ENCODE measurements around the gene DNAI2.
A peak's percentile ranks its signal among the peaks of the same experiment; 100 is the strongest.

Gene DNAI2

GRCh38 chr17:74282587-74283370, 8.7 kb downstream of the DNAI2 start:
- Histone ChIP-seq H3K4me1 (peaks cover 39 to 66% (median 55%) of the 10 kb centered on the region in 10 experiments), H3K9ac (peak overlapping the region in 5 of 11 experiments; percentile 6 to 70 (median 22); a peak in 6 of 22 replicates), H3K36me3 (no peaks in the 10 kb centered on the region), H3K4me2 (peak overlapping the region; percentile 61 to 92 (median 76)), H3K4me3 (no peak overlapping the region), H3K9me3 (replicated peaks in 1 of 11) (no peaks in the 10 kb centered on the region), H3K27ac (peak overlapping the region in 9 of 11 experiments; percentile 30 to 87 (median 64); a peak in 18 of 22 replicates), H3K27me3 (peaks cover 0 to 8% (median 0%) of the 10 kb centered on the region in 11 experiments; a peak in 2 of 22 replicates), H4K20me1 (no peaks in the 10 kb centered on the region; a peak in 1 of 22 replicates)
- TF ChIP-seq Cebpa-rat (IDR thresholded peaks at IDR 0.05) = peak in 6 of 11 experiments; percentile 22 to 76 (median 32); a peak in 8 of 22 replicates

- Histone ChIP-seq H3K9ac (peak overlapping the region in 2 of 11 experiments; percentile 27 to 37; a peak in 3 of 22 replicates), H4K20me1 (no peaks in the 10 kb centered on the region; a peak in 1 of 22 replicates), H3K27ac (peak overlapping the region in 9 of 11 experiments; percentile 30 to 87 (median 64); a peak in 14 of 22 replicates), H3K4me1 (peaks cover 39 to 62% (median 54%) of the 10 kb centered on the region in 10 experiments), H3K4me2 (peak overlapping the region; percentile 61 to 92 (median 76); a peak in 21 of 22 replicates), H3K27me3 (peaks cover 0 to 8% (median 0%) of the 10 kb centered on the region in 11 experiments; a peak in 2 of 22 replicates), H3K36me3 (no peaks in the 10 kb centered on the region), H3K9me3 (replicated peaks in 1 of 11) (no peaks in the 10 kb centered on the region), H3K4me3 (no peak overlapping the region)
- peak in 3 of 11 experiments; percentile 12 to 74 (median 19); a peak in 3 of 22 replicates for TF ChIP-seq Cebpa-rat (IDR thresholded peaks at IDR 0.05)
Measured at GRCh38 chr17:74283371-74283673, 9.3 kb downstream of the DNAI2 start.

GRCh38 chr17:74287031-74287602, 13.1 kb downstream of the DNAI2 start:
- Histone ChIP-seq H3K27me3 (peaks cover 0 to 8% (median 0%) of the 10 kb centered on the region in 11 experiments; a peak in 2 of 22 replicates), H3K4me2 (peak overlapping the region in 2 of 11 experiments; percentile 15 to 19; a peak in 2 of 22 replicates), H3K9me3 (replicated peaks in 1 of 11) (no peaks in the 10 kb centered on the region), H3K36me3 (no peaks in the 10 kb centered on the region), H4K20me1 (no peaks in the 10 kb centered on the region), H3K27ac (no peak overlapping the region), H3K4me1 (peaks cover 42 to 72% (median 61%) of the 10 kb centered on the region in 10 experiments), H3K4me3 (no peak overlapping the region), H3K9ac (no peak overlapping the region)
- TF ChIP-seq Cebpa-rat (IDR thresholded peaks at IDR 0.05) = no peak

GRCh38 chr17:74288785-74289184, 14.8 kb downstream of the DNAI2 start:
- Histone ChIP-seq H3K36me3 (no peaks in the 10 kb centered on the region), H3K27ac (peak overlapping the region in 3 of 11 experiments; percentile 28 to 46 (median 40); a peak in 4 of 22 replicates), H4K20me1 (no peaks in the 10 kb centered on the region), H3K4me2 (peak overlapping the region in 10 of 11 experiments; percentile 34 to 71 (median 61); a peak in 11 of 22 replicates), H3K9ac (no peak overlapping the region), H3K4me1 (peaks cover 29 to 55% (median 44%) of the 10 kb centered on the region in 10 experiments), H3K9me3 (replicated peaks in 1 of 11) (no peaks in the 10 kb centered on the region), H3K4me3 (no peak overlapping the region), H3K27me3 (peaks cover 0 to 8% (median 0%) of the 10 kb centered on the region in 11 experiments; a peak in 2 of 22 replicates)
- no peak for TF ChIP-seq Cebpa-rat (IDR thresholded peaks at IDR 0.05)

- no peak for TF ChIP-seq Cebpa-rat (IDR thresholded peaks at IDR 0.05)
- peak overlapping the region in 1 of 11 experiments; percentile 41; a peak in 2 of 22 replicates for H3K9ac ChIP-seq
- no peaks in the 10 kb centered on the region for H4K20me1 ChIP-seq
- H3K27ac ChIP-seq = peak overlapping the region in 5 of 11 experiments; percentile 18 to 46 (median 33); a peak in 4 of 22 replicates
- no peak overlapping the region for H3K4me3 ChIP-seq
- H3K4me1 ChIP-seq = peaks cover 26 to 46% (median 35%) of the 10 kb centered on the region in 10 experiments
- peaks cover 0 to 7% (median 0%) of the 10 kb centered on the region in 11 experiments; a peak in 2 of 22 replicates for H3K27me3 ChIP-seq
- peak overlapping the region; percentile 34 to 71 (median 61) for H3K4me2 ChIP-seq
- peaks cover 0 to 6% (median 0%) of the 10 kb centered on the region in 11 experiments; a peak in 2 of 22 replicates for H3K9me3 ChIP-seq (replicated peaks in 1 of 11)
- no peaks in the 10 kb centered on the region for H3K36me3 ChIP-seq
Measured at GRCh38 chr17:74289688-74290087, 15.7 kb downstream of the DNAI2 start.

- Histone ChIP-seq H3K36me3 (no peaks in the 10 kb centered on the region), H3K4me3 (no peak overlapping the region), H3K27ac (peak overlapping the region in 2 of 11 experiments; percentile 33 to 43; a peak in 1 of 22 replicates), H3K27me3 (peaks cover 0 to under 1% (median 0%) of the 10 kb centered on the region in 11 experiments; a peak in 2 of 22 replicates), H3K4me1 (peaks cover 20 to 40% (median 29%) of the 10 kb centered on the region in 10 experiments), H4K20me1 (no peaks in the 10 kb centered on the region), H3K9me3 (replicated peaks in 1 of 11) (peaks cover 0 to 7% (median 0%) of the 10 kb centered on the region in 11 experiments; a peak in 2 of 22 replicates), H3K9ac (no peak overlapping the region), H3K4me2 (peak overlapping the region; percentile 34 to 71 (median 61))
- TF ChIP-seq Cebpa-rat (IDR thresholded peaks at IDR 0.05) = no peak
Measured at GRCh38 chr17:74290340-74290739, 16.3 kb downstream of the DNAI2 start.

GRCh38 chr17:74292495-74292894, 18.5 kb downstream of the DNAI2 start:
- H4K20me1 ChIP-seq = no peaks in the 10 kb centered on the region
- no peaks in the 10 kb centered on the region for H3K27me3 ChIP-seq
- H3K9ac ChIP-seq = no peak overlapping the region
- peaks cover 0 to 7% (median 0%) of the 10 kb centered on the region in 11 experiments; a peak in 2 of 22 replicates for H3K9me3 ChIP-seq (replicated peaks in 1 of 11)
- H3K27ac ChIP-seq = no peak overlapping the region
- TF ChIP-seq Cebpa-rat (IDR thresholded peaks at IDR 0.05) = no peak
- H3K4me1 ChIP-seq = peaks cover 22 to 35% (median 32%) of the 10 kb centered on the region in 10 experiments
- no peak overlapping the region for H3K4me2 ChIP-seq
- no peaks in the 10 kb centered on the region for H3K36me3 ChIP-seq
- no peak overlapping the region for H3K4me3 ChIP-seq

GRCh38 chr17:74295625-74296547, 21.9 kb downstream of the DNAI2 start:
- TF ChIP-seq Cebpa-rat (IDR thresholded peaks at IDR 0.05) = no peak
- peak overlapping the region in 8 of 11 experiments; percentile 5 to 36 (median 12); a peak in 6 of 22 replicates for H3K4me2 ChIP-seq
- H3K27ac ChIP-seq = no peak overlapping the region

More at GRCh38 chr17:74295625-74296547, 21.9 kb downstream of the DNAI2 start:
- no peak overlapping the region for H3K9ac ChIP-seq
- H3K27me3 ChIP-seq = no peaks in the 10 kb centered on the region
- H3K4me1 ChIP-seq = peaks cover 11 to 45% (median 40%) of the 10 kb centered on the region in 10 experiments
- H3K4me3 ChIP-seq = no peak overlapping the region
- no peaks in the 10 kb centered on the region for H3K36me3 ChIP-seq
- H4K20me1 ChIP-seq = no peaks in the 10 kb centered on the region
- peaks cover 0 to 7% (median 0%) of the 10 kb centered on the region in 11 experiments; a peak in 2 of 22 replicates for H3K9me3 ChIP-seq (replicated peaks in 1 of 11)

All from BLaER1 treated with 17β-estradiol and CSF1 and Interleukin-3, amounts not matched to agents 10 nM and 100 nM (cell line).